Endothelial cell (in vitro differentiated cells): ENCODE data around the gene FMN1. TPM values are rescaled to one million over a fixed set of nuclear protein-coding genes. Genes with fewer than 3 reads are reported as not detected.

Experiments
- DNase-seq: peaks from one replicate; pipeline ENCODE4 v3.0.0; 2021; ENCODE audit warnings: low spot score
- H3K27ac Mint-ChIP-seq: one replicate; pipeline ENCODE4 v1.8.0; 2021; ENCODE audit warnings: mixed read lengths, inconsistent platforms; ENCODE audit not compliant: unreplicated experiment
- H3K27me3 Mint-ChIP-seq: one replicate; pipeline ENCODE4 v1.8.0; 2021; ENCODE audit warnings: mild to moderate bottlenecking, moderate library complexity, mixed read lengths, inconsistent platforms; ENCODE audit not compliant: unreplicated experiment
- H3K36me3 Mint-ChIP-seq: one replicate; pipeline ENCODE4 v1.8.0; 2021; ENCODE audit warnings: mild to moderate bottlenecking, low read depth, mixed read lengths, inconsistent platforms; ENCODE audit not compliant: unreplicated experiment
- H3K4me1 Mint-ChIP-seq: one replicate; pipeline ENCODE4 v1.8.0; 2021; ENCODE audit warnings: mild to moderate bottlenecking, mixed read lengths, inconsistent platforms; ENCODE audit not compliant: unreplicated experiment
- H3K4me3 Mint-ChIP-seq: one replicate; pipeline ENCODE4 v1.8.0; 2021; ENCODE audit warnings: mild to moderate bottlenecking, mixed read lengths, inconsistent platforms; ENCODE audit not compliant: unreplicated experiment
- H3K9me3 Mint-ChIP-seq: one replicate; pipeline ENCODE4 v1.8.0; 2021; ENCODE audit warnings: mixed read lengths, inconsistent platforms; ENCODE audit not compliant: unreplicated experiment
- CTCF ChIP-seq: fragments of 200-600 bp; sonication (generic); IDR thresholded peaks from one replicate; pipeline ENCODE4 v1.5.0; 2021; ENCODE audit warnings: antibody characterized with exemption; ENCODE audit not compliant: unreplicated experiment
- total RNA-seq: library from RNA; stranded (reverse); fragmentation: NEBNext Ultra II Directional; extraction: Animal tissue kit (Norgen Biotek cat#: 25700); gene quantifications from one replicate; pipeline ENCODE4 v1.2.1, GENCODE V29; 2021; ENCODE audit not compliant: unreplicated experiment

The FMN1 gene
- total RNA-seq, 1 donor from 2014 or later: 1.3 TPM

GRCh38 chr15:33200444-33200843 is 5.9 kb upstream of the FMN1 start:
- no peak for DNase-seq
- H3K4me3 Mint-ChIP-seq: no peak overlapping the region
- H3K4me1 Mint-ChIP-seq: peaks cover under 1% of the 10 kb centered on the region
- no peaks in the 10 kb centered on the region for H3K9me3 Mint-ChIP-seq
- H3K27me3 Mint-ChIP-seq: peaks cover 5% of the 10 kb centered on the region
- H3K36me3 Mint-ChIP-seq: no peaks in the 10 kb centered on the region
- H3K27ac Mint-ChIP-seq: no peak overlapping the region
- TF ChIP-seq CTCF: no peak

GRCh38 chr15:33198541-33198940 is 4.0 kb upstream of the FMN1 start:
- Mint-ChIP-seq H3K36me3 (no peaks in the 10 kb centered on the region), H3K27me3 (peaks cover 8% of the 10 kb centered on the region), H3K9me3 (no peaks in the 10 kb centered on the region), H3K27ac (no peak overlapping the region), H3K4me3 (no peak overlapping the region), H3K4me1 (peaks cover 7% of the 10 kb centered on the region)
- no peak for DNase-seq
- TF ChIP-seq CTCF: no peak

GRCh38 chr15:33197636-33198035 is 3.1 kb upstream of the FMN1 start:
- Mint-ChIP-seq H3K36me3 (no peaks in the 10 kb centered on the region), H3K9me3 (no peaks in the 10 kb centered on the region), H3K4me1 (peaks cover 7% of the 10 kb centered on the region), H3K4me3 (no peak overlapping the region), H3K27me3 (peaks cover 8% of the 10 kb centered on the region), H3K27ac (no peak overlapping the region)
- no peak for TF ChIP-seq CTCF
- DNase-seq: no peak

- H3K9me3 Mint-ChIP-seq: no peaks in the 10 kb centered on the region
- peaks cover 7% of the 10 kb centered on the region for H3K4me1 Mint-ChIP-seq
- no peak for DNase-seq
- peak overlapping the region; percentile 90 for H3K4me3 Mint-ChIP-seq
- no peak overlapping the region for H3K27ac Mint-ChIP-seq
- no peak for TF ChIP-seq CTCF
- peaks cover 12% of the 10 kb centered on the region for H3K27me3 Mint-ChIP-seq
- H3K36me3 Mint-ChIP-seq: no peaks in the 10 kb centered on the region
Measured at GRCh38 chr15:33194237-33194636, 277 bp downstream of the FMN1 start.

- Mint-ChIP-seq H3K27ac (no peak overlapping the region), H3K9me3 (no peaks in the 10 kb centered on the region), H3K36me3 (no peaks in the 10 kb centered on the region), H3K27me3 (peaks cover 12% of the 10 kb centered on the region), H3K4me3 (no peak overlapping the region), H3K4me1 (peaks cover 7% of the 10 kb centered on the region)
- DNase-seq: no peak
- TF ChIP-seq CTCF: no peak
Measured at GRCh38 chr15:33191591-33191990, 2.9 kb downstream of the FMN1 start.
